PC-3 (cell line): ENCODE measurements around the gene ZNF148.

ENCODE experiments used
- EZH2 ChIP-seq: fragments of 300-600 bp; sonication (generic); IDR thresholded peaks from one replicate; pipeline ENCODE4 v1.6.1; 2017; ENCODE audit warnings: antibody characterized with exemption, mild to moderate bottlenecking, low read length; ENCODE audit not compliant: unreplicated experiment
- EZH2phosphoT487 ChIP-seq: fragments of 300-600 bp; sonication (generic); IDR thresholded peaks from 2 replicates; pipeline ENCODE4 v1.6.1; 2018; ENCODE audit warnings: mild to moderate bottlenecking, antibody characterized with exemption, low read length, borderline replicate concordance
- TF ChIP-seq, protein P1 (sequence below): fragments of 300-600 bp; sonication (generic); conservative IDR thresholded peaks from 2 replicates; pipeline ENCODE4 v1.5.1; 2017; ENCODE audit warnings: antibody characterized with exemption, low read depth, mild to moderate bottlenecking, low read length

DNA sequence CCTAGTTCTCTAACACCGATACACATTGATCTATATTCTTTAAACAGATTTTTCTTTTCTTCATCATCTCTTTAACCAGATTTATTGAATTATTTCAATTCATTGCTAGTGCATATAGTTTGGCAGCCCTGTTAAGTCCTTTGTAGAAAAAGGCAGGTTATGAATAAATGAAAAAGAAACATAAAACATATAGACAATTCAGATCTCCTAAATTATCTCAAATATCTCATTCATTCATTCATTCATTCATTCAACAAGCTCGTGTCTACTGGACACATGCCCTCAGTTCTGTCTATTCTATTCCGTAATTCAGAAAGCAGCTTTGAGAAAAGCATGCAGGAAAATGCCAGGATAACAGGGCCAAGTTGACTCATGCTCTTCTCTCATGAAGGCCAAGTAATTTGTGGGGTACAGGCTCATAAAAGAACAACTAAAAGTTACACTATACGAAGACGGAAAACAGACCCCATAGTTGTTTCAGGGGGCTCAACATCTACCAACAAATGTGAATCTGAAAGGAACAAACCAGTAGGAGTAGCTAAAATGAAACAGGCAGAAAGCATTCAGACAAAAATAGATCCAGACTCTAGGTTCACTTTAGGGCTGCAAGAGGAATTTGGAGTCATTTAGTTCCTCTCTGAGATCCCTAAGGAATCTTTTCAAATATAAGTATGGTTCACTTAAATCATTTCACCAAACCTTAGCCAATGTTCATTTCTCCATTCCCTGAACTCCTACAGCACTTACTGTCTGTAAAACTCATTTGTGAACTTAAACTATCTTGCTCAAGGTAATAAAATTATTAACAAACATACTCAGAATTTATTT, 7.5 kb downstream of the ZNF148 start:
- TF ChIP-seq EZH2 = no peak
- TF ChIP-seq, protein P1, sequence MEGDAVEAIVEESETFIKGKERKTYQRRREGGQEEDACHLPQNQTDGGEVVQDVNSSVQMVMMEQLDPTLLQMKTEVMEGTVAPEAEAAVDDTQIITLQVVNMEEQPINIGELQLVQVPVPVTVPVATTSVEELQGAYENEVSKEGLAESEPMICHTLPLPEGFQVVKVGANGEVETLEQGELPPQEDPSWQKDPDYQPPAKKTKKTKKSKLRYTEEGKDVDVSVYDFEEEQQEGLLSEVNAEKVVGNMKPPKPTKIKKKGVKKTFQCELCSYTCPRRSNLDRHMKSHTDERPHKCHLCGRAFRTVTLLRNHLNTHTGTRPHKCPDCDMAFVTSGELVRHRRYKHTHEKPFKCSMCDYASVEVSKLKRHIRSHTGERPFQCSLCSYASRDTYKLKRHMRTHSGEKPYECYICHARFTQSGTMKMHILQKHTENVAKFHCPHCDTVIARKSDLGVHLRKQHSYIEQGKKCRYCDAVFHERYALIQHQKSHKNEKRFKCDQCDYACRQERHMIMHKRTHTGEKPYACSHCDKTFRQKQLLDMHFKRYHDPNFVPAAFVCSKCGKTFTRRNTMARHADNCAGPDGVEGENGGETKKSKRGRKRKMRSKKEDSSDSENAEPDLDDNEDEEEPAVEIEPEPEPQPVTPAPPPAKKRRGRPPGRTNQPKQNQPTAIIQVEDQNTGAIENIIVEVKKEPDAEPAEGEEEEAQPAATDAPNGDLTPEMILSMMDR = no peak
- TF ChIP-seq EZH2phosphoT487 = no peak
